Left lobe of liver (tissue), 2 donors: ENCODE data around the gene ACLY. TPM values are rescaled to one million over a fixed set of nuclear protein-coding genes. Genes with fewer than 3 reads are reported as not detected.
A peak's percentile ranks its signal among the peaks of the same experiment; 100 is the strongest.
"Not testable (repeated sequence)": the region's sequence is repeated elsewhere in the genome, so short reads cannot be mapped to it uniquely, and the experiment has no call there.

Experiments used
- ATAC-seq: fragments of 200-7000 bp; cut with Tn5 transposase; one replicate; pipeline ENCODE4 v1.9.1; 2020; ENCODE audit warnings: mild to moderate bottlenecking, moderate library complexity
- DNase-seq: peaks from one replicate; pipeline ENCODE4 v3.0.0-alpha.2; 2020; ENCODE audit warnings: low spot score
- total RNA-seq: library from RNA; stranded (reverse); gene quantifications from one replicate; pipeline ENCODE4 v1.2.1, GENCODE V29; 2021
- donor health status: DM: no; HTN: no; CAD: no; lungs with moderate emphysema.
- donor health status: DM: no; HTN: yes; CAD: no.

The ACLY gene
- total RNA-seq, 1 donor from 2014 or later, result 20.9 TPM

- DNase-seq, result no peak
- ATAC-seq, result no peak
Measured at GRCh38 chr17:41837761-41838538, 80.8 kb downstream of the ACLY start, which contains the start of gene KLHL10. Gene KLHL10 (plus strand): TSS chr17:41837825. CDS start chr17:41837933, 108 bp downstream.

- DNase-seq (no peak), ATAC-seq (no peak)
Measured at GRCh38 chr17:41836550-41837196, 82.1 kb downstream of the ACLY start.

GRCh38 chr17:41835800-41836549 is 82.8 kb downstream of the ACLY start, which contains the start of gene NT5C3B:
Gene NT5C3B (minus strand): TSS chr17:41836232. CDS start chr17:41836193, 39 bp downstream.
- DNase-seq (peak; percentile 68), ATAC-seq (peak; percentile 96)

- peak; percentile 61 for ATAC-seq
Measured at GRCh38 chr17:41835214-41835799, 83.4 kb downstream of the ACLY start.

GRCh38 chr17:41829961-41830360 is 88.8 kb downstream of the ACLY start:
- ATAC-seq, DNase-seq: not testable (repeated sequence)

More at GRCh38 chr17:41835214-41835799, 83.4 kb downstream of the ACLY start:
- no peak for DNase-seq

GRCh38 chr17:41825175-41825845 is 93.4 kb downstream of the ACLY start:
- DNase-seq (no peak), ATAC-seq (peak; percentile 36)

GRCh38 chr17:41824086-41824485 is 94.7 kb downstream of the ACLY start:
- ATAC-seq (no peak), DNase-seq (no peak)

- ATAC-seq (no peak), DNase-seq (no peak)
Measured at GRCh38 chr17:41823580-41823979, 95.2 kb downstream of the ACLY start.

- DNase-seq (no peak), ATAC-seq (no peak)
Measured at GRCh38 chr17:41823141-41823524, 95.6 kb downstream of the ACLY start.

GRCh38 chr17:41822216-41823140 is 96.3 kb downstream of the ACLY start:
- ATAC-seq, result no peak
- no peak for DNase-seq

GRCh38 chr17:41821776-41822175 is 97.0 kb downstream of the ACLY start:
- DNase-seq (no peak), ATAC-seq (no peak)

- ATAC-seq, result no peak
- DNase-seq, result no peak
Measured at GRCh38 chr17:41818024-41818423, 100.7 kb downstream of the ACLY start.

Other genes with a start within 250 kb of the ACLY start
- 257 TPM for gene EIF1, start 230.1 kb downstream of the ACLY start, total RNA-seq
- not detected for gene GAST, start 206.6 kb downstream of the ACLY start, total RNA-seq
- not detected for gene HAP1, start 184.3 kb downstream of the ACLY start, total RNA-seq
- 72.5 TPM for gene JUP, start 132.2 kb downstream of the ACLY start, total RNA-seq
- gene P3H4, start 107.0 kb downstream of the ACLY start, total RNA-seq, result 3.3 TPM
- 5.1 TPM for gene FKBP10, start 105.9 kb downstream of the ACLY start, total RNA-seq
- 24.3 TPM for gene NT5C3B, start 82.7 kb downstream of the ACLY start, total RNA-seq
- not detected for gene KLHL10, start 81.1 kb downstream of the ACLY start, total RNA-seq
- gene KLHL11, start 53.5 kb downstream of the ACLY start, total RNA-seq, result 5.9 TPM
- gene ODAD4, start 11.7 kb upstream of the ACLY start, total RNA-seq, result 0.30 TPM
- 31.4 TPM for gene CNP, start 47.8 kb upstream of the ACLY start, total RNA-seq
- 33.2 TPM for gene DNAJC7, start 98.5 kb upstream of the ACLY start, total RNA-seq
- 12.9 TPM for gene NKIRAS2, start 101.1 kb upstream of the ACLY start, total RNA-seq
- 0.20 TPM for gene C17orf113, start 131.7 kb upstream of the ACLY start, total RNA-seq
- 0.13 TPM for gene ZNF385C, start 179.5 kb upstream of the ACLY start, total RNA-seq
- 30.3 TPM for gene DHX58, start 193.8 kb upstream of the ACLY start, total RNA-seq
- gene KAT2A, start 202.4 kb upstream of the ACLY start, total RNA-seq, result 30.8 TPM
- gene HSPB9, start 203.9 kb upstream of the ACLY start, total RNA-seq, result 1.1 TPM
- 56.3 TPM for gene RAB5C, start 236.0 kb upstream of the ACLY start, total RNA-seq